H9 (cell line): ENCODE results near the gene DNALI1. TPM values are rescaled to one million over a fixed set of nuclear protein-coding genes. Genes with fewer than 3 reads are reported as not detected.

ENCODE experiments used
- DNase-seq: peaks from one replicate; pipeline ENCODE4 v3.0.0-alpha.2; 2017
- H2AFZ ChIP-seq: one replicate; pipeline ENCODE4 v1.6.1; 2013; ENCODE audit warnings: mild to moderate bottlenecking, low read length, control low read depth, moderate library complexity
- H2AK5ac ChIP-seq: 2 replicates; pipeline ENCODE4 v1.6.1; 2013; ENCODE audit warnings: low read length, control low read depth, mixed read lengths; ENCODE audit not compliant: insufficient read length
- H2BK120ac ChIP-seq: one replicate; pipeline ENCODE4 v1.6.1; 2013; ENCODE audit warnings: low read depth, mild to moderate bottlenecking, low read length, control low read depth, inconsistent platforms; ENCODE audit not compliant: poor library complexity, severe bottlenecking
- H2BK12ac ChIP-seq: 2 replicates; pipeline ENCODE4 v1.6.1; 2013; ENCODE audit warnings: low read length, control low read depth, mixed read lengths, low read depth; ENCODE audit not compliant: insufficient read length
- H2BK15ac ChIP-seq: 2 replicates; pipeline ENCODE4 v1.6.1; 2013; ENCODE audit warnings: low read depth, low read length, control low read depth
- H2BK20ac ChIP-seq: one replicate; pipeline ENCODE4 v1.6.1; 2013; ENCODE audit warnings: low read depth, mild to moderate bottlenecking, low read length, control low read depth, inconsistent platforms; ENCODE audit not compliant: poor library complexity, severe bottlenecking
- H2BK5ac ChIP-seq: 2 replicates; pipeline ENCODE4 v1.6.1; 2013; ENCODE audit warnings: low read length, control low read depth, mixed read lengths; ENCODE audit not compliant: insufficient read length
- H3K14ac ChIP-seq: 2 replicates; pipeline ENCODE4 v1.6.1; 2013; ENCODE audit warnings: low read length, control low read depth; ENCODE audit not compliant: insufficient read depth
- H3K18ac ChIP-seq: 2 replicates; pipeline ENCODE4 v1.6.1; 2013; ENCODE audit warnings: low read depth, mild to moderate bottlenecking, mixed read lengths, low read length, control low read depth; ENCODE audit not compliant: insufficient read length
- H3K23ac ChIP-seq: 2 replicates; pipeline ENCODE4 v1.6.1; 2013; ENCODE audit warnings: low read length, control low read depth, mixed read lengths, low read depth; ENCODE audit not compliant: insufficient read length
- H3K23me2 ChIP-seq: 2 replicates; pipeline ENCODE4 v1.6.1; 2013; ENCODE audit warnings: low read depth, mild to moderate bottlenecking, mixed read lengths, low read length, control low read depth; ENCODE audit not compliant: insufficient read length, poor library complexity, severe bottlenecking
- H3K27ac ChIP-seq: 2 replicates; pipeline ENCODE4 v1.5.1; 2013; ENCODE audit warnings: low read length, control low read depth, mixed read lengths, low read depth; ENCODE audit not compliant: insufficient read length
- H3K27me3 ChIP-seq: 2 replicates; pipeline ENCODE4 v1.6.1; 2013; ENCODE audit warnings: low read length, control low read depth, inconsistent platforms; ENCODE audit not compliant: insufficient read depth
- H3K4ac ChIP-seq: 2 replicates; pipeline ENCODE4 v1.6.1; 2013; ENCODE audit warnings: low read depth, mild to moderate bottlenecking, control low read depth, inconsistent platforms, low read length, moderate library complexity
- H3K4me1 ChIP-seq: 2 replicates; pipeline ENCODE4 v1.6.1; 2013; ENCODE audit warnings: low read length, control low read depth, inconsistent platforms; ENCODE audit not compliant: insufficient read depth
- H3K4me2 ChIP-seq: 2 replicates; pipeline ENCODE4 v1.6.1; 2013; ENCODE audit warnings: low read length, control low read depth, mixed read lengths; ENCODE audit not compliant: insufficient read length, insufficient read depth
- H3K56ac ChIP-seq: 2 replicates; pipeline ENCODE4 v1.6.1; 2013; ENCODE audit warnings: low read depth, mild to moderate bottlenecking, mixed read lengths, low read length, control low read depth; ENCODE audit not compliant: insufficient read length
- H3K79me1 ChIP-seq: 2 replicates; pipeline ENCODE4 v1.6.1; 2013; ENCODE audit warnings: low read depth, mild to moderate bottlenecking, moderate library complexity, low read length, control low read depth, inconsistent platforms; ENCODE audit not compliant: insufficient read depth, poor library complexity, severe bottlenecking
- H3K79me2 ChIP-seq: 2 replicates; pipeline ENCODE4 v1.6.1; 2013; ENCODE audit warnings: low read length, control low read depth, inconsistent platforms; ENCODE audit not compliant: insufficient read depth
- H3K9ac ChIP-seq: 2 replicates; pipeline ENCODE4 v1.6.1; 2013; ENCODE audit warnings: low read length, control low read depth, mixed read lengths; ENCODE audit not compliant: insufficient read length; ENCODE audit errors: extremely low read depth
- H3K9me3 ChIP-seq: one replicate; pipeline ENCODE4 v1.6.1; 2013; ENCODE audit warnings: low read depth, low read length, inconsistent platforms; ENCODE audit not compliant: control insufficient read depth
- H3T11ph ChIP-seq: one replicate; pipeline ENCODE4 v1.6.1; 2013; ENCODE audit warnings: mild to moderate bottlenecking, low read length, control low read depth, inconsistent platforms
- H4K20me1 ChIP-seq: one replicate; pipeline ENCODE4 v1.6.1; 2013; ENCODE audit not compliant: control insufficient read depth, insufficient read length, insufficient read depth
- H4K5ac ChIP-seq: 2 replicates; pipeline ENCODE4 v1.6.1; 2013; ENCODE audit warnings: low read depth, mild to moderate bottlenecking, mixed read lengths, low read length, control low read depth; ENCODE audit not compliant: insufficient read length
- H4K8ac ChIP-seq: replicated peaks from 2 replicates; pipeline ENCODE4 v1.6.1; 2013; ENCODE audit warnings: low read length, control low read depth, mixed read lengths, low read depth; ENCODE audit not compliant: insufficient read length
- H4K91ac ChIP-seq: 2 replicates; pipeline ENCODE4 v1.6.1; 2013; ENCODE audit warnings: low read depth, mild to moderate bottlenecking, moderate library complexity, mixed read lengths, low read length, control low read depth; ENCODE audit not compliant: insufficient read length
- H3K27ac Mint-ChIP-seq, 3 experiments: 2 replicates in 2 of 3; 3 replicates in 1 of 3; pipeline ENCODE4 v1.8.0; 2020 to 2021; ENCODE audit warnings: mixed read lengths in 3 of 3, mild to moderate bottlenecking in 1 of 3, moderate library complexity in 1 of 3
- H3K27me3 Mint-ChIP-seq: 2 replicates; pipeline ENCODE4 v1.8.0; 2021; ENCODE audit warnings: low read depth, mild to moderate bottlenecking, moderate library complexity, mixed read lengths
- H3K36me3 Mint-ChIP-seq, 3 experiments: 2 replicates in 2 of 3; 3 replicates in 1 of 3; pipeline ENCODE4 v1.8.0; 2020 to 2021; ENCODE audit warnings: low read depth in 3 of 3, mixed read lengths in 3 of 3; ENCODE audit not compliant: insufficient read depth in 1 of 3
- H3K4me1 Mint-ChIP-seq, 2 experiments: 2 replicates each; pipeline ENCODE4 v1.8.0; 2020; ENCODE audit warnings: mixed read lengths in 2 of 2
- H3K4me3 Mint-ChIP-seq, 2 experiments: 2 replicates in 1 of 2; 3 replicates in 1 of 2; pipeline ENCODE4 v1.8.0; 2020 to 2021; ENCODE audit warnings: mild to moderate bottlenecking in 2 of 2, mixed read lengths in 2 of 2, moderate library complexity in 1 of 2
- H3K9me3 Mint-ChIP-seq, 2 experiments: 2 replicates in 1 of 2; 3 replicates in 1 of 2; pipeline ENCODE4 v1.8.0; 2020; ENCODE audit warnings: mild to moderate bottlenecking in 2 of 2, mixed read lengths in 2 of 2, moderate library complexity in 1 of 2
- WGBS: extraction: QIAGEN DNeasy Blood & Tissue Kit; methylation state at CpG from one replicate; pipeline ENCODE4 v1.1.7; 2013; ENCODE audit warnings: missing lambda C conversion rate, low lambda C conversion rate, mixed read lengths; ENCODE audit not compliant: insufficient read length; ENCODE audit errors: extremely low coverage; 5-methylcytosine and 5-hydroxymethylcytosine counted together
- total RNA-seq: library from RNA; stranded (reverse); gene quantifications from 2 replicates; pipeline ENCODE4 v1.2.1, GENCODE V29; 2021
- TF ChIP-seq, protein P1 (sequence below): fragments of 200-600 bp; sonication (generic); conservative IDR thresholded peaks from 3 replicates; pipeline ENCODE4 v1.8.0; 2021; ENCODE audit warnings: antibody characterized with exemption, mild to moderate bottlenecking

DNALI1 gene
- total RNA-seq, 1 experiment from 2014 or later = 18.0 TPM

GRCh38 chr1:37533317-37534093 is 23.2 kb upstream of the DNALI1 start:
- Histone ChIP-seq H3K27me3 (no peaks in the 10 kb centered on the region), H2BK20ac (no peak overlapping the region), H2AFZ (no peak overlapping the region), H4K20me1 (no peaks in the 10 kb centered on the region), H3K23me2 (no peaks in the 10 kb centered on the region), H3K27ac (no peak overlapping the region), H2BK5ac (no peak overlapping the region), H3K79me2 (no peaks in the 10 kb centered on the region), H3K23ac (no peak overlapping the region), H3K4me2 (no peak overlapping the region), H3T11ph (no peak overlapping the region), H2BK15ac (no peak overlapping the region), H3K9ac (no peak overlapping the region), H3K79me1 (no peaks in the 10 kb centered on the region), H2BK12ac (no peak overlapping the region), H2AK5ac (no peak overlapping the region), H3K14ac (no peak overlapping the region), H4K5ac (no peak overlapping the region), H4K8ac (no peak overlapping the region), H4K91ac (no peak overlapping the region), H3K9me3 (no peaks in the 10 kb centered on the region), H3K56ac (no peak overlapping the region), H3K4ac (no peak overlapping the region), H2BK120ac (no peak overlapping the region), H3K4me1 (no peaks in the 10 kb centered on the region), H3K18ac (no peak overlapping the region)
- TF ChIP-seq, protein P1, sequence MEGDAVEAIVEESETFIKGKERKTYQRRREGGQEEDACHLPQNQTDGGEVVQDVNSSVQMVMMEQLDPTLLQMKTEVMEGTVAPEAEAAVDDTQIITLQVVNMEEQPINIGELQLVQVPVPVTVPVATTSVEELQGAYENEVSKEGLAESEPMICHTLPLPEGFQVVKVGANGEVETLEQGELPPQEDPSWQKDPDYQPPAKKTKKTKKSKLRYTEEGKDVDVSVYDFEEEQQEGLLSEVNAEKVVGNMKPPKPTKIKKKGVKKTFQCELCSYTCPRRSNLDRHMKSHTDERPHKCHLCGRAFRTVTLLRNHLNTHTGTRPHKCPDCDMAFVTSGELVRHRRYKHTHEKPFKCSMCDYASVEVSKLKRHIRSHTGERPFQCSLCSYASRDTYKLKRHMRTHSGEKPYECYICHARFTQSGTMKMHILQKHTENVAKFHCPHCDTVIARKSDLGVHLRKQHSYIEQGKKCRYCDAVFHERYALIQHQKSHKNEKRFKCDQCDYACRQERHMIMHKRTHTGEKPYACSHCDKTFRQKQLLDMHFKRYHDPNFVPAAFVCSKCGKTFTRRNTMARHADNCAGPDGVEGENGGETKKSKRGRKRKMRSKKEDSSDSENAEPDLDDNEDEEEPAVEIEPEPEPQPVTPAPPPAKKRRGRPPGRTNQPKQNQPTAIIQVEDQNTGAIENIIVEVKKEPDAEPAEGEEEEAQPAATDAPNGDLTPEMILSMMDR = no peak
- no peak for DNase-seq
- Mint-ChIP-seq H3K27ac (peak overlapping the region in 2 of 3 experiments; percentile 32 to 35; a peak in 3 of 7 replicates), H3K27me3 (no peaks in the 10 kb centered on the region), H3K9me3 (no peaks in the 10 kb centered on the region), H3K36me3 (peaks cover 11 to 34% (median 19%) of the 10 kb centered on the region in 3 experiments; a peak in 6 of 7 replicates), H3K4me3 (no peak overlapping the region), H3K4me1 (no peaks in the 10 kb centered on the region)
- no CpG with 5 or more reads among the region's 4 CpGs for WGBS
